PC-3 (cell line): Measurements from ENCODE around the gene RFWD3. TPM values are rescaled to one million over a fixed set of nuclear protein-coding genes. Genes with fewer than 3 reads are reported as not detected.

Source experiments
- ATAC-seq: fragments of 200-7000 bp; cut with Tn5 transposase; 2 replicates; pipeline ENCODE4 v1.9.1; 2020; ENCODE audit warnings: mild to moderate bottlenecking, moderate library complexity
- BruUV-seq: library from RNA; stranded (reverse); fragments of 400-500 nt; replicated peaks from 2 replicates; lab custom pipeline; 2021; lab: Mats Ljungman, UMichigan
- CTCF ChIA-PET: fragments of 300-600 bp; sonication (Branson Sonifier 250); formaldehyde crosslinking; loops from one replicate; lab custom pipeline; 2022; ENCODE audit warnings: antibody characterized with exemption; lab: Charles Lee
- POLR2A ChIA-PET: fragments of 300-600 bp; sonication (Branson Sonifier 250); formaldehyde crosslinking; loops from one replicate; lab custom pipeline; 2022; ENCODE audit warnings: antibody characterized with exemption; ENCODE audit not compliant: unreplicated experiment; lab: Charles Lee
- DNase-seq: peaks from one replicate; pipeline ENCODE4 v3.0.0-alpha.2; 2015
- H2AFZ ChIP-seq: fragments of 300-600 bp; sonication (generic); 2 replicates; pipeline ENCODE4 v1.6.0; 2016; ENCODE audit warnings: antibody characterized with exemption, low read length
- H3F3A ChIP-seq: fragments of 300-600 bp; sonication (generic); one replicate; pipeline ENCODE4 v1.6.0; 2017; ENCODE audit warnings: antibody characterized with exemption, low read length, control low read depth, mild to moderate bottlenecking; ENCODE audit not compliant: unreplicated experiment
- H3K27ac ChIP-seq: fragments of 300-600 bp; sonication (generic); 2 replicates; pipeline ENCODE4 v1.5.1; 2016; ENCODE audit warnings: mild to moderate bottlenecking, low read length
- H3K27me3 ChIP-seq: fragments of 300-600 bp; sonication (generic); 2 replicates; pipeline ENCODE4 v1.6.1; 2016; ENCODE audit warnings: low read length, mixed read lengths
- H3K36me3 ChIP-seq: fragments of 300-600 bp; sonication (generic); 2 replicates; pipeline ENCODE4 v1.6.1; 2016; ENCODE audit warnings: low read depth, mixed run types, low read length, mixed read lengths
- H3K4me1 ChIP-seq: fragments of 300-600 bp; sonication (generic); 2 replicates; pipeline ENCODE4 v1.5.1; 2016; ENCODE audit warnings: low read length; ENCODE audit not compliant: insufficient read depth
- H3K4me2 ChIP-seq: fragments of 300-600 bp; sonication (generic); 2 replicates; pipeline ENCODE4 v1.6.0; 2016; ENCODE audit warnings: low read length
- H3K4me3 ChIP-seq: fragments of 300-600 bp; sonication (generic); 2 replicates; pipeline ENCODE4 v1.5.1; 2016; ENCODE audit warnings: mild to moderate bottlenecking, low read length, mixed read lengths
- H3K79me2 ChIP-seq: fragments of 300-600 bp; sonication (generic); 2 replicates; pipeline ENCODE4 v1.6.1; 2017; ENCODE audit warnings: low read length, mixed read lengths
- H3K9ac ChIP-seq: fragments of 300-600 bp; sonication (generic); 2 replicates; pipeline ENCODE4 v1.6.0; 2016; ENCODE audit warnings: mild to moderate bottlenecking, low read length
- H3K9me2 ChIP-seq: fragments of 300-600 bp; sonication (generic); replicated peaks from 2 replicates; pipeline ENCODE4 v1.6.1; 2016; ENCODE audit warnings: mixed run types, low read length, mixed read lengths
- H3K9me3 ChIP-seq: fragments of 300-600 bp; sonication (generic); 2 replicates; pipeline ENCODE4 v1.6.1; 2016; ENCODE audit warnings: low read length, mixed read lengths
- H4K20me1 ChIP-seq: fragments of 300-600 bp; sonication (generic); 2 replicates; pipeline ENCODE4 v1.6.1; 2016; ENCODE audit warnings: low read length, mixed read lengths
- EZH2 ChIP-seq: fragments of 300-600 bp; sonication (generic); IDR thresholded peaks from one replicate; pipeline ENCODE4 v1.6.1; 2017; ENCODE audit warnings: antibody characterized with exemption, mild to moderate bottlenecking, low read length; ENCODE audit not compliant: unreplicated experiment
- EZH2phosphoT487 ChIP-seq: fragments of 300-600 bp; sonication (generic); IDR thresholded peaks from 2 replicates; pipeline ENCODE4 v1.6.1; 2018; ENCODE audit warnings: mild to moderate bottlenecking, antibody characterized with exemption, low read length, borderline replicate concordance
- intact Hi-C: fragments of 100-400 bp; cut with micrococcal nuclease; formaldehyde crosslinking; loops from 2 replicates; pipeline ENCODE4 v1.9.0; 2023
- total RNA-seq: library from RNA; depleted of rRNA; stranded (reverse); fragments of >200 nt; gene quantifications from 2 replicates; pipeline ENCODE4 v1.2.3, GENCODE V29; 2014
- TF ChIP-seq, protein P1 (sequence below): fragments of 300-600 bp; sonication (generic); conservative IDR thresholded peaks from 2 replicates; pipeline ENCODE4 v1.5.1; 2017; ENCODE audit warnings: antibody characterized with exemption, low read depth, mild to moderate bottlenecking, low read length

RFWD3 gene
- total RNA-seq, 1 experiment from 2014 or later, result 32.8 TPM

DNA sequence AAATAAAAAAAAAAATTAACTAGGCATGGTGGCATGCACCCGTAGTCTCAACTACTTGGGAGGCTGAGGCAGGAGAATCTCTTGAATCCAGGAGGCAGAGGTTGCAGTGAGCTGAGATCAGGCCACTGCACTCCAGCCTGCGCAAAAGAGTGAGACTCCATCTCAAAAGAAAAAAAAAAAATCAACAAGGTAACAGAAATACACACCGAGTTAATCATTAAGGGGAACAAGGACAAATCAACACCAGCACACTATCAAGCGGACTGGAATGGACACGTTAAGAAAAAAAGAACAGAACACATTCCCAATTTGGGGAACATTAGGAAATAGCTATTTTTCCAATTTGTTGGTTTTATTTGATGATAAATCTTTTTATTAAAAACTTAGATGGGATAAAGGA lies 31.4 kb downstream of the RFWD3 start:
- TF ChIP-seq EZH2phosphoT487, result no peak
- TF ChIP-seq, protein P1, sequence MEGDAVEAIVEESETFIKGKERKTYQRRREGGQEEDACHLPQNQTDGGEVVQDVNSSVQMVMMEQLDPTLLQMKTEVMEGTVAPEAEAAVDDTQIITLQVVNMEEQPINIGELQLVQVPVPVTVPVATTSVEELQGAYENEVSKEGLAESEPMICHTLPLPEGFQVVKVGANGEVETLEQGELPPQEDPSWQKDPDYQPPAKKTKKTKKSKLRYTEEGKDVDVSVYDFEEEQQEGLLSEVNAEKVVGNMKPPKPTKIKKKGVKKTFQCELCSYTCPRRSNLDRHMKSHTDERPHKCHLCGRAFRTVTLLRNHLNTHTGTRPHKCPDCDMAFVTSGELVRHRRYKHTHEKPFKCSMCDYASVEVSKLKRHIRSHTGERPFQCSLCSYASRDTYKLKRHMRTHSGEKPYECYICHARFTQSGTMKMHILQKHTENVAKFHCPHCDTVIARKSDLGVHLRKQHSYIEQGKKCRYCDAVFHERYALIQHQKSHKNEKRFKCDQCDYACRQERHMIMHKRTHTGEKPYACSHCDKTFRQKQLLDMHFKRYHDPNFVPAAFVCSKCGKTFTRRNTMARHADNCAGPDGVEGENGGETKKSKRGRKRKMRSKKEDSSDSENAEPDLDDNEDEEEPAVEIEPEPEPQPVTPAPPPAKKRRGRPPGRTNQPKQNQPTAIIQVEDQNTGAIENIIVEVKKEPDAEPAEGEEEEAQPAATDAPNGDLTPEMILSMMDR, result no peak
- no peak for TF ChIP-seq EZH2
- Histone ChIP-seq H3K9me2 (no peaks in the 10 kb centered on the region), H3K4me3 (no peak overlapping the region), H3K9ac (no peak overlapping the region), H3K9me3 (no peaks in the 10 kb centered on the region), H3K4me2 (no peak overlapping the region), H3F3A (no peaks in the 10 kb centered on the region), H3K36me3 (peaks cover 51% of the 10 kb centered on the region), H3K27me3 (no peaks in the 10 kb centered on the region), H4K20me1 (no peaks in the 10 kb centered on the region), H3K27ac (no peak overlapping the region), H2AFZ (no peak overlapping the region), H3K4me1 (no peaks in the 10 kb centered on the region), H3K79me2 (no peaks in the 10 kb centered on the region)
- ChIA-PET CTCF (no interaction called here), POLR2A (no interaction called here)
- BruUV-seq, result no TSS peak
- no peak for ATAC-seq
- no peak for DNase-seq
- intact Hi-C loops, result no loop called here

DNA sequence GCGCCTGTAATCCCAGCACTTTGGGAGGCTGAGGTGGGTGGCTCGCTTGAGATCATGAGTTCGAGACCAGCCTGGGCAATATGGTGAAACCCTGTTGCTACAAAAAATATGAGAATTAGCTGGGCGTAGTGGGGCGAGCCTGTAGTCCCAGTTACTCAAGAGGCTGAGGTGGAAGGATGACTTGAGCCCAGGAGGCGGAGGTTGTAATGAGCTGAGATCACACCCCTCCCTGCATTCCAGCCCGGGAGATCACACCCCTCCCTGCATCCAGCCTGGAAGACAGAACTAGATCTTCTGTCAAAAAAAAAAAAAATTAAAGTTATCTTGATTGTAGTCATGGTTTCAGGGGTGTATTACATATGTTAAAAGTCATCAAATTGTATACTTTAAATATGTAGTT lies 33.0 kb downstream of the RFWD3 start:
- no TSS peak for BruUV-seq
- Histone ChIP-seq H3K4me3 (no peak overlapping the region), H4K20me1 (no peaks in the 10 kb centered on the region), H3K79me2 (no peaks in the 10 kb centered on the region), H3K9me3 (no peaks in the 10 kb centered on the region), H3K4me1 (no peaks in the 10 kb centered on the region), H3K4me2 (no peak overlapping the region), H3K27ac (no peak overlapping the region), H3K27me3 (no peaks in the 10 kb centered on the region), H3K36me3 (peaks cover 55% of the 10 kb centered on the region), H3K9ac (no peak overlapping the region), H3F3A (peaks cover 2% of the 10 kb centered on the region), H2AFZ (no peak overlapping the region), H3K9me2 (no peaks in the 10 kb centered on the region)
- DNase-seq (no peak), ATAC-seq (no peak)
- POLR2A ChIA-PET, result no interaction called here
- no peak for TF ChIP-seq EZH2phosphoT487
- TF ChIP-seq, protein P1, result no peak
- TF ChIP-seq EZH2, result no peak
- intact Hi-C loops, result no loop called here
- CTCF ChIA-PET, result no interaction called here

DNA sequence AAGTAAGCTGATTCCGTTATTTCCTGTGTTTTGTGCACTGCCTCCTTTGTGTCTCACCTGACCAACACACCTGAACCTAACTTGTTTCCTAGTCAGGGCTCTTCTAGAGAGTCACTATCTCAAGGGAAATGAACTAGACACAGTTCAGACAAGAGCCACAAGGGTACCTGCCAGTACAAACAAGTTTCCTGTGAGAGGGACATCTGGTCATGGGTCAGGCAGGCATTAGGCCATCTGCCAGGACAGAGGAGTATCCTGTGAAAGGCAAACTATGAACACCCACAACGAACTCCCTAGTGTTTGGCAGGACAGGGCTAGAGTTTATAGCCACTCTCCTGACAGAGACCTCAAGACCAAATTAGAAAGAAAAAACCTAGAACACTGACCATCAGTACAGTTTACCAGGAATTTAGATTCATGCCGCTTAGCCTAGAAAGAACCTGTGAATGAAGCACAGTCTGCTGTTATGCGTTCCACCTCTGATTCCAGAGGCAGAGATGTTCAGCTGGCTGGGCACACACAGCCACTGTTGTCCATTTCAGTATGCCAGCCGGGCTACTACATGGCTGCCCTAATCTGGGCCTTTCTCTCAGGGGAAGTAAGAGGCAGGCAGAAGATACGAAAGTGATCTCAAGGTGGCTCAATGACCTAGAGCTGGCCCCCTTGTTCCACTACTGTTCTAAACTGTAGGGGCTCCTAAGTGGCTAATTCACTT lies 39.0 kb downstream of the RFWD3 start:
- Histone ChIP-seq H3K27ac (no peak overlapping the region), H3K79me2 (no peaks in the 10 kb centered on the region), H2AFZ (no peak overlapping the region), H3K9me3 (no peaks in the 10 kb centered on the region), H3K27me3 (no peaks in the 10 kb centered on the region), H3F3A (peaks cover 3% of the 10 kb centered on the region), H3K9me2 (no peaks in the 10 kb centered on the region), H3K36me3 (peaks cover 68% of the 10 kb centered on the region), H3K4me1 (no peaks in the 10 kb centered on the region), H3K9ac (no peak overlapping the region), H4K20me1 (peaks cover 4% of the 10 kb centered on the region; the same call in 1 of the 2 replicates), H3K4me3 (no peak overlapping the region), H3K4me2 (no peak overlapping the region)
- ChIA-PET POLR2A (no interaction called here), CTCF (no interaction called here)
- BruUV-seq, result no TSS peak
- DNase-seq (no peak), ATAC-seq (0 out of 2 replicates have a peak, but pooled peaks have one; percentile 15)
- TF ChIP-seq EZH2phosphoT487 (no peak), EZH2 (no peak)
- TF ChIP-seq, protein P1, result no peak
- intact Hi-C loops, result loop anchor here (10.0 kb wide), 1 partner anchor 183 kb away; no protein-coding TSS in a partner anchor
